Stimulated activated CD4-positive, alpha-beta T cell treated with anti-CD3 and anti-CD28 coated beads, Interleukin-15, amount 100 ng/mL, for 1 hour (primary cell): ENCODE data around the gene KRT79.

Experiments used
- DNase-seq, 2 donors: peaks; one replicate each; pipeline ENCODE4 v3.0.0-alpha.2; 2020; ENCODE audit warnings: low read depth in 1 of 2, low spot score in 1 of 2

KRT79 gene

GRCh38 chr12:52792185-52793029, 41.7 kb downstream of the KRT79 start:
- DNase-seq: no peak

GRCh38 chr12:52791271-52792184, 42.6 kb downstream of the KRT79 start:
- DNase-seq: no peak

GRCh38 chr12:52790427-52791270, 43.5 kb downstream of the KRT79 start:
- DNase-seq: no peak

- DNase-seq: no peak
These were observed 44.3 kb downstream of the KRT79 start for GRCh38 chr12:52789637-52790426.

GRCh38 chr12:52788876-52789636, 45.1 kb downstream of the KRT79 start:
- no peak for DNase-seq

- no peak for DNase-seq
These were observed 45.8 kb downstream of the KRT79 start for GRCh38 chr12:52788192-52788875.

GRCh38 chr12:52787324-52788191, 46.6 kb downstream of the KRT79 start:
- no peak for DNase-seq

GRCh38 chr12:52784909-52785308, 49.2 kb downstream of the KRT79 start:
- DNase-seq: no peak

- DNase-seq: no peak
These were observed 50.4 kb downstream of the KRT79 start for GRCh38 chr12:52783563-52784316.

- DNase-seq: no peak
These were observed 51.6 kb downstream of the KRT79 start for GRCh38 chr12:52782502-52782901.

GRCh38 chr12:52781399-52782082, 52.6 kb downstream of the KRT79 start:
- DNase-seq: no peak

GRCh38 chr12:52779914-52780313, 54.2 kb downstream of the KRT79 start:
- DNase-seq: no peak

- DNase-seq: no peak
These were observed 55.3 kb downstream of the KRT79 start for GRCh38 chr12:52778833-52779232.

GRCh38 chr12:52777566-52777965, 56.5 kb downstream of the KRT79 start:
- no peak for DNase-seq

- no peak for DNase-seq
These were observed 57.2 kb downstream of the KRT79 start, which contains the start of gene KRT76 for GRCh38 chr12:52776913-52777395. TSS of gene KRT76 (minus strand) at chr12:52777345. CDS start at chr12:52777291, 54 bp downstream.

- DNase-seq: no peak
These were observed 57.7 kb downstream of the KRT79 start for GRCh38 chr12:52776435-52776834.
